Measurements from ENCODE around the gene CREG1.

Gene CREG1

GRCh38 chr1:167548059-167548932 is 5.3 kb downstream of the CREG1 start:
- Histone ChIP-seq H3K9me3 (ENCODE audit: control insufficient read depth, low read length) (no peaks in the 10 kb centered on the region), H3K4me1 (ENCODE audit: control insufficient read depth, insufficient read depth, low read length) (peaks cover 5% of the 10 kb centered on the region), H3K27ac (ENCODE audit: insufficient read depth, low read depth, low read length, poor library complexity, severe bottlenecking) (no peak overlapping the region), H3K27me3 (ENCODE audit: control insufficient read depth, insufficient read depth, low read length, poor library complexity, severe bottlenecking) (no peaks in the 10 kb centered on the region), H3K4me3 (ENCODE audit: insufficient read depth, low read depth, low read length) (no peak overlapping the region), H3K36me3 (ENCODE audit: control insufficient read depth, insufficient read depth, low read length) (no peaks in the 10 kb centered on the region)
- 89 to 94% methylated on average over 4 of the region's 5 CpGs for WGBS, 2 experiments

DNA sequence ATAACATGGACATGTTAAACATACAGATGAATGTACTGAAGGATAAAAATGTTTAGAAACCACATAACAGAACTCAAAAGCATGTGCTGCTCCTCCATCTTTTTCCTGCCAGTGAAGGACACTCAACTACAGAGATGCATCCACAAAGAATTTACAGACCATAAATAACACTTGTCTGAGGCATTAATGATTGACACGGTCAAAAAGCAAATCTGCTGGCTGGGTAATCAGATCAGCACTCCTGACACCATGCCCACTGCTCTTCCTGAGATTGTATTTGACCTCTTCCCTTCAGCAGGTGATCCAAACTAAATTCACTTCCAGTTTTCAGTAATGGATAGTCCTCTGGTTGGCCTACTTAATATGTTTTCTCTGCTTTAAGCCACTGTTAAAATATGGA is 6.6 kb downstream of the CREG1 start:
- no peak overlapping the region for H3K27ac ChIP-seq (ENCODE audit: insufficient read depth, low read depth, low read length, poor library complexity, severe bottlenecking)
- H3K27me3 ChIP-seq (ENCODE audit: control insufficient read depth, insufficient read depth, low read length, poor library complexity, severe bottlenecking), result no peaks in the 10 kb centered on the region
- H3K4me3 ChIP-seq (ENCODE audit: insufficient read depth, low read depth, low read length), result no peak overlapping the region
- H3K4me1 ChIP-seq (ENCODE audit: control insufficient read depth, insufficient read depth, low read length), result peaks cover under 1% of the 10 kb centered on the region
- 92 to 98% methylated on average over 1 of the region's 1 CpG for WGBS, 2 experiments
- no peaks in the 10 kb centered on the region for H3K9me3 ChIP-seq (ENCODE audit: control insufficient read depth, low read length)
- H3K36me3 ChIP-seq (ENCODE audit: control insufficient read depth, insufficient read depth, low read length), result no peaks in the 10 kb centered on the region

DNA sequence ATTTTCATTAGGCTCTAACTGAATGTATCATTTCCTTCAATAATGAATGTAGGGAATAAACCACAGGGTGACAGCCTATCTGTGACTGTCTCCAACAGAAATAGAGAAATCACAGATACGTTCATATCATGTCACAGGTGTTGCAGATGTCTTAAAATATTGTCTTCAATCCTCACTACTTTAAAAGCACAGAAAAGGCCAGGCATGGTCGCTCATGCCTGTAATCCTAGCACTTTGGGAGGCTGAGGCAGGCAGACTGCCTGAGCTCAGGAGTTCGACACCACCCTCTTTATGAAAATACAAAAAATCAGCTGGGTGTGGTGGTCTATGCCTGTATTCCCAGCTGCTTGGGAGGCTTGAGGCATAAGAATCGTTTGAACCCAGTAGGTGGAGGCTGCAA is 8.2 kb downstream of the CREG1 start:
- no peak overlapping the region for H3K4me3 ChIP-seq (ENCODE audit: insufficient read depth, low read depth, low read length)
- WGBS, 2 experiments, result 66 to 69% methylated on average over 4 of the region's 4 CpGs
- H3K9me3 ChIP-seq (ENCODE audit: control insufficient read depth, low read length), result no peaks in the 10 kb centered on the region

GRCh38 chr1:167544447-167545093 is 9.0 kb downstream of the CREG1 start:
- Histone ChIP-seq H3K27me3 (ENCODE audit: control insufficient read depth, insufficient read depth, low read length, poor library complexity, severe bottlenecking) (no peaks in the 10 kb centered on the region), H3K4me3 (ENCODE audit: insufficient read depth, low read depth, low read length) (no peak overlapping the region), H3K4me1 (ENCODE audit: control insufficient read depth, insufficient read depth, low read length) (no peaks in the 10 kb centered on the region), H3K27ac (ENCODE audit: insufficient read depth, low read depth, low read length, poor library complexity, severe bottlenecking) (no peak overlapping the region), H3K36me3 (ENCODE audit: control insufficient read depth, insufficient read depth, low read length) (no peaks in the 10 kb centered on the region), H3K9me3 (ENCODE audit: control insufficient read depth, low read length) (no peaks in the 10 kb centered on the region)
- 96 to 98% methylated on average over 3 of the region's 3 CpGs for WGBS, 2 experiments

More for the DNA sequence above, 8.2 kb downstream of the CREG1 start:
- Histone ChIP-seq H3K27me3 (ENCODE audit: control insufficient read depth, insufficient read depth, low read length, poor library complexity, severe bottlenecking) (no peaks in the 10 kb centered on the region), H3K36me3 (ENCODE audit: control insufficient read depth, insufficient read depth, low read length) (no peaks in the 10 kb centered on the region), H3K27ac (ENCODE audit: insufficient read depth, low read depth, low read length, poor library complexity, severe bottlenecking) (no peak overlapping the region), H3K4me1 (ENCODE audit: control insufficient read depth, insufficient read depth, low read length) (no peaks in the 10 kb centered on the region)

DNA sequence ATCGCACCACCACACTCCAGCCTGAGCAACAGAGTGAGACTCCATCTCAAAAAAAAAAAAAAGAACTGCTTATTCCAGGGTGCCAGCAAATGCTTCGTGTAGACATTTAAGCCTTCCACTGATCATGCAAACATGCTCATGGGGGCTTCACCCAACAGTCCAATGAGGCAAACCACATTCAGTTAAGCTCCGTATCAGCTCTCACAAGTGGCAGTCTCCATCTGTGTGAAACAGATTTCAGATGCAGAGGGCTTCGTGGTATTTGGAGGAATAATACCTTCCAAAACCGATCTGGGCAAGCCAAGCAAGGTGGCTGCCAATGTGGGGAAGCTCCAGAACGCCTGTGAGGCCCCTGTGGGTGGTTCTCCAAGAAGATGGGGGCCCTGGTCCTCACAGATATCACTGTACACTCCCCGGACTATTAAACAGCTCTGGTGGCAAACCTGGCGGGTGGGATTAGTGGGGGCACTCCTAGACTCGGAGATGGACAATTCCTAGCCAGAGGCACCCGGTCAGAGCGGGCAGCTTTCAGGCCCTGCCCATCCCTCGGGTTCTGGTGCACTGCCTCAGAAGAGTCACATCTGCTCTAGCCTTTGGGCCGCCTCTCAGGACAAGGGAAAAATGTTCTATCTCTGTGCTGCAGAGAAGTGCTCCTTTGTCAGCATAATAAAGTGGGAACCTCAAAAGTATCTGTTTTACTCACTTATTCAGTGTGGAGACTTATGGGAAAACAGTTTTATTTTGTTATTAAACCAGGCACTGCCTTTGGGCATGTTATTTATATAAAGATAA is 10.2 kb downstream of the CREG1 start:
- H3K27me3 ChIP-seq (ENCODE audit: control insufficient read depth, insufficient read depth, low read length, poor library complexity, severe bottlenecking), result no peaks in the 10 kb centered on the region
- 92 to 94% methylated on average over 13 of the region's 13 CpGs for WGBS, 2 experiments

GRCh38 chr1:167542109-167543032 is 11.2 kb downstream of the CREG1 start:
- Histone ChIP-seq H3K36me3 (ENCODE audit: control insufficient read depth, insufficient read depth, low read length) (no peaks in the 10 kb centered on the region), H3K4me1 (ENCODE audit: control insufficient read depth, insufficient read depth, low read length) (no peaks in the 10 kb centered on the region), H3K27me3 (ENCODE audit: control insufficient read depth, insufficient read depth, low read length, poor library complexity, severe bottlenecking) (no peaks in the 10 kb centered on the region), H3K9me3 (ENCODE audit: control insufficient read depth, low read length) (no peaks in the 10 kb centered on the region), H3K4me3 (ENCODE audit: insufficient read depth, low read depth, low read length) (no peak overlapping the region), H3K27ac (ENCODE audit: insufficient read depth, low read depth, low read length, poor library complexity, severe bottlenecking) (no peak overlapping the region)
- 93% methylated on average over 12 of the region's 12 CpGs for WGBS, 2 experiments

More for the DNA sequence above, 10.2 kb downstream of the CREG1 start:
- Histone ChIP-seq H3K9me3 (ENCODE audit: control insufficient read depth, low read length) (no peaks in the 10 kb centered on the region), H3K36me3 (ENCODE audit: control insufficient read depth, insufficient read depth, low read length) (no peaks in the 10 kb centered on the region), H3K27ac (ENCODE audit: insufficient read depth, low read depth, low read length, poor library complexity, severe bottlenecking) (no peak overlapping the region), H3K4me1 (ENCODE audit: control insufficient read depth, insufficient read depth, low read length) (no peaks in the 10 kb centered on the region), H3K4me3 (ENCODE audit: insufficient read depth, low read depth, low read length) (no peak overlapping the region)

- no peaks in the 10 kb centered on the region for H3K9me3 ChIP-seq (ENCODE audit: control insufficient read depth, low read length)
- H3K36me3 ChIP-seq (ENCODE audit: control insufficient read depth, insufficient read depth, low read length), result no peaks in the 10 kb centered on the region
- no peak overlapping the region for H3K4me3 ChIP-seq (ENCODE audit: insufficient read depth, low read depth, low read length)
- no peaks in the 10 kb centered on the region for H3K4me1 ChIP-seq (ENCODE audit: control insufficient read depth, insufficient read depth, low read length)
- 0% methylated on average over 1 of the region's 1 CpG for WGBS, 2 experiments
- H3K27ac ChIP-seq (ENCODE audit: insufficient read depth, low read depth, low read length, poor library complexity, severe bottlenecking), result no peak overlapping the region
- no peaks in the 10 kb centered on the region for H3K27me3 ChIP-seq (ENCODE audit: control insufficient read depth, insufficient read depth, low read length, poor library complexity, severe bottlenecking)
These were observed 12.0 kb downstream of the CREG1 start for GRCh38 chr1:167541610-167542009.

DNA sequence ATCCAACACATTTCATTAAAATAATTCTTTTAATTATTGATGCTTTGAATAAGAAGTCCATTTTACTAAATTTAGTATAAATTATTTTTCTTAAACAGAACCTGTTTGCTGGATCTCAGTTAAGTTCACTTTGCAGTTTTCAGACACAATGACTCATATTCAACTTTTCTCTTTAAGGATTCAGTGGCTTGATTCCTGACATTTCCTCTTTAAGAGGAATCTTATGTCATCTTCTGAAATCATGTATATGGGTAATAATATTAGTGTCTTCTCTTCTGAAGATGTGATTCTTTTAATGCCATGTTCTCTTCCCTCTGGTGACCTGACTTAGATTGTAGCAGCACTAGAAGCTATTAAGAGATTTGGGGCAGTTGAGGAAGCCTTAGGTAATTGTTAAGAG is 12.6 kb downstream of the CREG1 start:
- H3K4me1 ChIP-seq (ENCODE audit: control insufficient read depth, insufficient read depth, low read length), result no peaks in the 10 kb centered on the region
- H3K36me3 ChIP-seq (ENCODE audit: control insufficient read depth, insufficient read depth, low read length), result no peaks in the 10 kb centered on the region
- H3K27ac ChIP-seq (ENCODE audit: insufficient read depth, low read depth, low read length, poor library complexity, severe bottlenecking), result no peak overlapping the region
- no peak overlapping the region for H3K4me3 ChIP-seq (ENCODE audit: insufficient read depth, low read depth, low read length)
- H3K9me3 ChIP-seq (ENCODE audit: control insufficient read depth, low read length), result no peaks in the 10 kb centered on the region
- H3K27me3 ChIP-seq (ENCODE audit: control insufficient read depth, insufficient read depth, low read length, poor library complexity, severe bottlenecking), result no peaks in the 10 kb centered on the region

GRCh38 chr1:167538657-167539056 is 14.9 kb downstream of the CREG1 start:
- Histone ChIP-seq H3K36me3 (ENCODE audit: control insufficient read depth, insufficient read depth, low read length) (no peaks in the 10 kb centered on the region), H3K9me3 (ENCODE audit: control insufficient read depth, low read length) (no peaks in the 10 kb centered on the region), H3K27me3 (ENCODE audit: control insufficient read depth, insufficient read depth, low read length, poor library complexity, severe bottlenecking) (no peaks in the 10 kb centered on the region), H3K4me3 (ENCODE audit: insufficient read depth, low read depth, low read length) (no peak overlapping the region), H3K27ac (ENCODE audit: insufficient read depth, low read depth, low read length, poor library complexity, severe bottlenecking) (no peak overlapping the region), H3K4me1 (ENCODE audit: control insufficient read depth, insufficient read depth, low read length) (peaks cover under 1% of the 10 kb centered on the region)
- WGBS, 2 experiments, result 60 to 75% methylated on average over 5 of the region's 5 CpGs
